ENCODE data around the gene CNTF.

The CNTF gene

DNA sequence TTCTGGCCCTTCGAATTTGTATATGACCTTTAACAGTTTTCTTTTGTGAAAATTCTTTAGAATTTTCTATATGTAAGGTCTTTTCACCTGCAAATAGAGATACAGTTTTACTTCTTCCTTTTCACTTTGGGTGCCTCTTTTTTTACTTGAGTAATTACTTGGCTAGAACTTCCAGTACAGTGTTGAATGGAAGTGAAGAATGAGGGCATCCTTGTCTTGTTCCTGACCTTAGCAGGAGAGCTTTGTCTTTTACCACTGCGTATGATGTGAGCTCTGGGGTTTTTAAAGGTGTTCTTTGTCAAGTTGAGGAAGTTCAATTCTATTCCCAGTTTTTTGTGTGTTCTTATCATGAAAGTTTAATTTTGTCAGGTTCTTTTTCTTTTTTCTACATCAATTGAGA, 22.0 kb upstream of the CNTF start (continued):
- TF ChIP-seq, protein P1, sequence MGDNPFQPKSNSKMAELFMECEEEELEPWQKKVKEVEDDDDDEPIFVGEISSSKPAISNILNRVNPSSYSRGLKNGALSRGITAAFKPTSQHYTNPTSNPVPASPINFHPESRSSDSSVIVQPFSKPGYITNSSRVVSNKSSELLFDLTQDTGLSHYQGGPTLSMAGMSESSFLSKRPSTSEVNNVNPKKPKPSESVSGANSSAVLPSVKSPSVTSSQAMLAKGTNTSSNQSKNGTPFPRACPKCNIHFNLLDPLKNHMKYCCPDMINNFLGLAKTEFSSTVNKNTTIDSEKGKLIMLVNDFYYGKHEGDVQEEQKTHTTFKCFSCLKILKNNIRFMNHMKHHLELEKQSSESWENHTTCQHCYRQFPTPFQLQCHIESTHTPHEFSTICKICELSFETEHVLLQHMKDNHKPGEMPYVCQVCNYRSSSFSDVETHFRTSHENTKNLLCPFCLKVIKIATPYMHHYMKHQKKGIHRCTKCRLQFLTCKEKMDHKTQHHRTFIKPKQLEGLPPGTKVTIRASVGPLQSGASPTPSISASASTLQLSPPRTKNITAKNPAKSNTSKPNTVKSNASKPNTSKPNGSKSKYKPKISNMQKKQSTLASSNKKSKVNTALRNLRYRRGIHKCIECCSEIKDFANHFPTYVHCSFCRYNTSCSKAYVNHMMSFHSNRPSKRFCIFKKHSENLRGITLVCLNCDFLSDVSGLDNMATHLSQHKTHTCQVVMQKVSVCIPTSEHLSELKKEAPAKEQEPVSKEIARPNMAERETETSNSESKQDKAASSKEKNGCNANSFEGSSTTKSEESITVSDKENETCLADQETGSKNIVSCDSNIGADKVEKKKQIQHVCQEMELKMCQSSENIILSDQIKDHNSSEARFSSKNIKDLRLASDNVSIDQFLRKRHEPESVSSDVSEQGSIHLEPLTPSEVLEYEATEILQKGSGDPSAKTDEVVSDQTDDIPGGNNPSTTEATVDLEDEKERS (tag by site-specific recombination; IDR thresholded peaks at IDR 0.05), result no peak
- TF ChIP-seq ZNF121 (tag by site-specific recombination; IDR thresholded peaks at IDR 0.05), result no peak
- no peak for TF ChIP-seq HOXC10 (CRISPR knock-in tag; IDR thresholded peaks at IDR 0.05)
- TF ChIP-seq, protein P2, sequence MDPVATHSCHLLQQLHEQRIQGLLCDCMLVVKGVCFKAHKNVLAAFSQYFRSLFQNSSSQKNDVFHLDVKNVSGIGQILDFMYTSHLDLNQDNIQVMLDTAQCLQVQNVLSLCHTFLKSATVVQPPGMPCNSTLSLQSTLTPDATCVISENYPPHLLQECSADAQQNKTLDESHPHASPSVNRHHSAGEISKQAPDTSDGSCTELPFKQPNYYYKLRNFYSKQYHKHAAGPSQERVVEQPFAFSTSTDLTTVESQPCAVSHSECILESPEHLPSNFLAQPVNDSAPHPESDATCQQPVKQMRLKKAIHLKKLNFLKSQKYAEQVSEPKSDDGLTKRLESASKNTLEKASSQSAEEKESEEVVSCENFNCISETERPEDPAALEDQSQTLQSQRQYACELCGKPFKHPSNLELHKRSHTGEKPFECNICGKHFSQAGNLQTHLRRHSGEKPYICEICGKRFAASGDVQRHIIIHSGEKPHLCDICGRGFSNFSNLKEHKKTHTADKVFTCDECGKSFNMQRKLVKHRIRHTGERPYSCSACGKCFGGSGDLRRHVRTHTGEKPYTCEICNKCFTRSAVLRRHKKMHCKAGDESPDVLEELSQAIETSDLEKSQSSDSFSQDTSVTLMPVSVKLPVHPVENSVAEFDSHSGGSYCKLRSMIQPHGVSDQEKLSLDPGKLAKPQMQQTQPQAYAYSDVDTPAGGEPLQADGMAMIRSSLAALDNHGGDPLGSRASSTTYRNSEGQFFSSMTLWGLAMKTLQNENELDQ (tag by site-specific recombination; IDR thresholded peaks at IDR 0.05; ENCODE audit: low read depth), result no peak

DNA sequence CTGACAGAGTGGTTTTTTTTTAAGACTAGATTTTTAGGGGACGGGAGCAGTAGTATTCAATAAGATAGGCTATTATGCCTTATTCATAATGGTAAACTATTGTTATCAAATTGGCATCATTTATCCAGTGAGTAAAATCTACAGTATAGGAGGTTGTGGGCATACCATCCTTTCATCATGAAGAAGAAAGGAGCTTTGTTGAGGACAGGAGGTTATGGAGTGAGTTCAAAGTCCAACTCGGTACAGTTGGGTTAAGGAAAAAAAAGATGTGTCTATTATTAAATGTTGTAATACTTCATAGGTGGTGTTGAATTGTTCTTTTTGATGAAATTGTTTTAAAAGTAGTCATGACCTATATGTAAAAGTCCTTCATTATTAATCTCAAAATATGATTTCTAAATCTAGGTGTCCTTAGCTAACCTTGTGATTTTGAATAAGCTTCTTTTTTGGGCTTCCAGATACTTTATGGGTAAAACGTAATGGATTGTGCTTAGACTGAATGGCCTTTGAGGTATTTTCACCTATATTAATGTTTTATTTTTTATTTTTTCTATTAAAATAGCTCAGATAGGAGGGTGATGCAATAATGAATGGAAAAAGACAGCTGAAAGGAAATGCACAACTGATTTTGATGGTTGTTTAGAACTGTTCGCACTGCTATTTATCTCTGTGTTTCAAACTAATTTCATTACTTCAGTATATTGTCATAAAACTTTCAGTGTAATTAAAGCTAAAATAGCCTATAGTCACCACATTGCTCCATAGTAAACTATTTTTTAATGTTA, 15.3 kb upstream of the CNTF start:
- peaks cover 10% of the 10 kb centered on the region for H3K4me1 ChIP-seq (ENCODE audit: control insufficient read depth, insufficient read depth, low read length)
- H3K27ac ChIP-seq (ENCODE audit: extremely low read depth, low read depth, low read length), result no peak overlapping the region
- no peaks in the 10 kb centered on the region for H3K9me3 ChIP-seq (ENCODE audit: control insufficient read depth, insufficient read depth, low read depth, low read length)
- no peak overlapping the region for H3K4me3 ChIP-seq (ENCODE audit: low read depth, low read length)
- peaks cover 15 to 26% of the 10 kb centered on the region in 2 experiments; a peak in 2 of 3 replicates for H3K36me3 ChIP-seq (ENCODE audit: control insufficient read depth in 2 of 2, insufficient read depth in 1 of 2, low read length in 2 of 2)
- POLR2A ChIA-PET, result no interaction called here
- no peak for TF ChIP-seq ZNF274 (IDR thresholded peaks at IDR 0.05; ENCODE audit: low read length)
- no peak for TF ChIP-seq ZNF274 (tag by site-specific recombination; IDR thresholded peaks at IDR 0.05; ENCODE audit: borderline replicate concordance)
- no peak for TF ChIP-seq EGR2 (tag by site-specific recombination; IDR thresholded peaks at IDR 0.05; ENCODE audit: low read depth)
- TF ChIP-seq, protein P3, sequence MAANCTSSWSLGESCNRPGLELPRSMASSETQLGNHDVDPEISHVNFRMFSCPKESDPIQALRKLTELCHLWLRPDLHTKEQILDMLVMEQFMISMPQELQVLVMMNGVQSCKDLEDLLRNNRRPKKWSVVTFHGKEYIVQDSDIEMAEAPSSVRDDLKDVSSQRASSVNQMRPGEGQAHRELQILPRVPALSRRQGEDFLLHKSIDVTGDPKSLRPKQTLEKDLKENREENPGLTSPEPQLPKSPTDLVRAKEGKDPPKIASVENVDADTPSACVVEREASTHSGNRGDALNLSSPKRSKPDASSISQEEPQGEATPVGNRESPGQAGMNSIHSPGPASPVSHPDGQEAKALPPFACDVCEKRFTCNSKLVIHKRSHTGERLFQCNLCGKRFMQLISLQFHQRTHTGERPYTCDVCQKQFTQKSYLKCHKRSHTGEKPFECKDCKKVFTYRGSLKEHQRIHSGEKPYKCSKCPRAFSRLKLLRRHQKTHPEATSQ (tag by site-specific recombination; IDR thresholded peaks at IDR 0.05), result no peak
- TF ChIP-seq ZNF404 (tag by site-specific recombination; IDR thresholded peaks at IDR 0.05), result no peak
- TF ChIP-seq, protein P4, sequence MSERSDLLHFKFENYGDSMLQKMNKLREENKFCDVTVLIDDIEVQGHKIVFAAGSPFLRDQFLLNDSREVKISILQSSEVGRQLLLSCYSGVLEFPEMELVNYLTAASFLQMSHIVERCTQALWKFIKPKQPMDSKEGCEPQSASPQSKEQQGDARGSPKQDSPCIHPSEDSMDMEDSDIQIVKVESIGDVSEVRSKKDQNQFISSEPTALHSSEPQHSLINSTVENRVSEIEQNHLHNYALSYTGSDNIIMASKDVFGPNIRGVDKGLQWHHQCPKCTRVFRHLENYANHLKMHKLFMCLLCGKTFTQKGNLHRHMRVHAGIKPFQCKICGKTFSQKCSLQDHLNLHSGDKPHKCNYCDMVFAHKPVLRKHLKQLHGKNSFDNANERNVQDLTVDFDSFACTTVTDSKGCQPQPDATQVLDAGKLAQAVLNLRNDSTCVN (tag by site-specific recombination; optimal IDR thresholded peaks at IDR 0.05), result no peak
- CTCF ChIA-PET, result interaction anchor here (0.6 to 1.3 kb wide), 3 partner anchors 22 to 486 kb away, joined by 3 to 4 read pairs (median 3); no protein-coding TSS in a partner anchor

DNA sequence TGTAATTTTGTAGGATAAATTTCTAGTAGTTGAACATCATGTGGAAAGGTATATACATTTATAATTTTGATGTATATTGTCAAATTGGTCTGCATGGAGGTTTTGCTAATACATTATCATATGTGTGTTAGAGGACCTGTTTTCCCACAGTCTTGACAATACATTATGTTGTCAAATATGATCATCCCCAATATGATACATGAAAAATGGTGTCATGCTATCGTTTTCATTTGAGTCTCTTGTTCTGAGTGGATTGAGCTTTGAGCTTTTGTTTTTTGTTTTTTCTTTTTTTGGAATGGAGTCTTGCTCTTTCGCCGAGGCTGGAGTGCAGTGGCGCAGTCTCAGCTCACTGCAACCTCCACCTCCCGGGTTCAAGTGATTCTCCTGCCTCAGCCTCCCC, 14.1 kb upstream of the CNTF start:
- no peak overlapping the region for H3K27ac ChIP-seq (ENCODE audit: extremely low read depth, low read depth, low read length)
- peaks cover 26 to 38% of the 10 kb centered on the region in 2 experiments; a peak in 2 of 3 replicates for H3K36me3 ChIP-seq (ENCODE audit: control insufficient read depth in 2 of 2, insufficient read depth in 1 of 2, low read length in 2 of 2)
- CTCF ChIA-PET, result no interaction called here
- POLR2A ChIA-PET, result no interaction called here
- no peak overlapping the region for H3K4me3 ChIP-seq (ENCODE audit: low read depth, low read length)
- no peaks in the 10 kb centered on the region for H3K9me3 ChIP-seq (ENCODE audit: control insufficient read depth, insufficient read depth, low read depth, low read length)
- H3K4me1 ChIP-seq (ENCODE audit: control insufficient read depth, insufficient read depth, low read length), result peaks cover 10% of the 10 kb centered on the region
- TF ChIP-seq, protein P5, sequence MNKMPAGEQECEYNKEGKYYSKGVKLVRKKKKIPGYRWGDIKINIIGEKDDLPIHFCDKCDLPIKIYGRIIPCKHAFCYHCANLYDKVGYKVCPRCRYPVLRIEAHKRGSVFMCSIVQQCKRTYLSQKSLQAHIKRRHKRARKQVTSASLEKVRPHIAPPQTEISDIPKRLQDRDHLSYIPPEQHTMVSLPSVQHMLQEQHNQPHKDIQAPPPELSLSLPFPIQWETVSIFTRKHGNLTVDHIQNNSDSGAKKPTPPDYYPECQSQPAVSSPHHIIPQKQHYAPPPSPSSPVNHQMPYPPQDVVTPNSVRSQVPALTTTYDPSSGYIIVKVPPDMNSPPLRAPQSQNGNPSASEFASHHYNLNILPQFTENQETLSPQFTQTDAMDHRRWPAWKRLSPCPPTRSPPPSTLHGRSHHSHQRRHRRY (tag by site-specific recombination; IDR thresholded peaks at IDR 0.05), result no peak
- no peak for TF ChIP-seq ZNF184 (tag by site-specific recombination; IDR thresholded peaks at IDR 0.05)
- no peak for TF ChIP-seq ZNF394 (tag by site-specific recombination; IDR thresholded peaks at IDR 0.05; ENCODE audit: borderline replicate concordance)
- TF ChIP-seq ZNF138 (tag by site-specific recombination; IDR thresholded peaks at IDR 0.05; ENCODE audit: borderline replicate concordance), result no peak
- no peak for TF ChIP-seq ZNF416 (tag by site-specific recombination; IDR thresholded peaks at IDR 0.05)
- no peak for TF ChIP-seq ZNF596 (tag by site-specific recombination; IDR thresholded peaks at IDR 0.05)
- TF ChIP-seq, protein P2 (tag by site-specific recombination; IDR thresholded peaks at IDR 0.05; ENCODE audit: low read depth), result no peak
- no peak for TF ChIP-seq ZSCAN16 (tag by site-specific recombination; IDR thresholded peaks at IDR 0.05)
- TF ChIP-seq ZNF274 (IDR thresholded peaks at IDR 0.05; ENCODE audit: low read length), result no peak
- no peak for TF ChIP-seq ZNF274 (tag by site-specific recombination; IDR thresholded peaks at IDR 0.05; ENCODE audit: borderline replicate concordance)
- TF ChIP-seq, protein P6, sequence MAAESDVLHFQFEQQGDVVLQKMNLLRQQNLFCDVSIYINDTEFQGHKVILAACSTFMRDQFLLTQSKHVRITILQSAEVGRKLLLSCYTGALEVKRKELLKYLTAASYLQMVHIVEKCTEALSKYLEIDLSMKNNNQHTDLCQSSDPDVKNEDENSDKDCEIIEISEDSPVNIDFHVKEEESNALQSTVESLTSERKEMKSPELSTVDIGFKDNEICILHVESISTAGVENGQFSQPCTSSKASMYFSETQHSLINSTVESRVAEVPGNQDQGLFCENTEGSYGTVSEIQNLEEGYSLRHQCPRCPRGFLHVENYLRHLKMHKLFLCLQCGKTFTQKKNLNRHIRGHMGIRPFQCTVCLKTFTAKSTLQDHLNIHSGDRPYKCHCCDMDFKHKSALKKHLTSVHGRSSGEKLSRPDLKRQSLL (tag by site-specific recombination; IDR thresholded peaks at IDR 0.05), result no peak
